H1 (cell line): ENCODE measurements around the gene SSR2. TPM values are rescaled to one million over a fixed set of nuclear protein-coding genes. Genes with fewer than 3 reads are reported as not detected.
A peak's percentile ranks its signal among the peaks of the same experiment; 100 is the strongest.

Experiments used
- ATF3 ChIP-seq: IDR thresholded peaks from 2 replicates; pipeline ENCODE4 v1.6.1; 2011; ENCODE audit warnings: low read depth, mild to moderate bottlenecking, low read length; ENCODE audit not compliant: insufficient read depth
- EGR1 ChIP-seq: IDR thresholded peaks from 2 replicates; pipeline ENCODE4 v1.6.1; 2011; ENCODE audit warnings: low read depth, low read length, borderline replicate concordance
- FOSL1 ChIP-seq: IDR thresholded peaks from 2 replicates; pipeline ENCODE4 v1.6.1; 2011; ENCODE audit warnings: mild to moderate bottlenecking, low read depth, low read length, moderate library complexity; ENCODE audit not compliant: insufficient read depth
- JUND ChIP-seq: IDR thresholded peaks from 2 replicates; pipeline ENCODE4 v1.6.1; 2011; ENCODE audit warnings: mild to moderate bottlenecking, improper control_type of control experiment, low read length
- SP4 ChIP-seq: IDR thresholded peaks from 2 replicates; pipeline ENCODE4 v1.6.1; 2012; ENCODE audit warnings: low read length, inconsistent platforms
- TAF7 ChIP-seq: optimal IDR thresholded peaks from 2 replicates; pipeline ENCODE3; 2011; ENCODE audit warnings: low read depth, mild to moderate bottlenecking, inconsistent platforms, low read length, moderate library complexity, borderline replicate concordance
- ZNF274 ChIP-seq: IDR thresholded peaks from 2 replicates; pipeline ENCODE4 v1.7.0; 2012; ENCODE audit warnings: low read length, borderline replicate concordance; ENCODE audit errors: extremely low read depth
- polyA plus RNA-seq, 7 experiments: library from polyadenylated mRNA; depleted of rRNA in 3 of 7; stranded (reverse) in 5 of 7; unstranded in 2 of 7; fragments of >200 nt in 5 of 7; fragments of 200-250 nt in 2 of 7; gene quantifications; 1 replicate in 5 of 7; 2 replicates in 1 of 7; 4 replicates in 1 of 7; pipeline versions ENCODE4 v1.2.1 to v1.2.3, GENCODE V29; 2011 to 2013; ENCODE audit warnings: missing spikeins in 2 of 7, mixed read lengths in 2 of 7
- total RNA-seq: library from RNA; stranded (reverse); fragmentation: NEBNext Ultra II Directional; extraction: Animal tissue kit (Norgen Biotek cat#: 25700); gene quantifications from 2 replicates; pipeline ENCODE4 v1.2.1, GENCODE V29; 2021

SSR2 gene
- total and polyA plus RNA-seq, 2 of the 8 experiments (the other 6 are each of a cell fraction or from before 2014, with no cell fraction given), result 190 to 648 TPM

- TF ChIP-seq ZNF274 (no peak), SP4 (0 out of 2 replicates have a peak, but pooled peaks have one; percentile 10), JUND (no peak), FOSL1 (no peak), EGR1 (no peak), TAF7 (no peak), ATF3 (no peak)
- TF ChIP-seq, all 59 proteins: peak for 4
Measured at GRCh38 chr1:155983191-155984024, 37.3 kb downstream of the SSR2 start (continued).
